ENCODE results near the gene CC2D1A.

The CC2D1A gene

DNA sequence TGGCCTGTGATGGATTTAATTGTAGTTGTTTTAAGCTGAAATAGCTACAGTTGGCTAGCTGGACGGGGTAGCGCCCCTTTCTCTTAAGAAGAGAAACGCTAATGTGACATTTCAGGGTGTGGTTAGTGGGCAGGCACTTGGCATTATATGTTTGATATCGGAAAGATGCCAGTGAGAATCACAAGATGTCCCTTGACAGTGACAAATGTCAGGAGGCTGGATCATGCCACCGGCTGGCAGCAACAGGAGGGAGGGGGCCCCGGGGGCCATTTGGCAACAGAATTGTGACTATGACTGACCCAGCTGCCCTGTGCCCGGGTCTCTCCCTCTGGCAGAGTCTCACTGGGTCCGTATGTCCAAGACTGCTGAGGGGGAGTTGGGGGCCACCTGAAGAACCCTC lies 51.0 kb downstream of the CC2D1A start:
- H3K4me3 ChIP-seq (replicated peaks; ENCODE audit: low read depth, low read length): no peak overlapping the region
- DNase-seq (ENCODE audit: low read depth): no peak
- TF ChIP-seq, protein P1, sequence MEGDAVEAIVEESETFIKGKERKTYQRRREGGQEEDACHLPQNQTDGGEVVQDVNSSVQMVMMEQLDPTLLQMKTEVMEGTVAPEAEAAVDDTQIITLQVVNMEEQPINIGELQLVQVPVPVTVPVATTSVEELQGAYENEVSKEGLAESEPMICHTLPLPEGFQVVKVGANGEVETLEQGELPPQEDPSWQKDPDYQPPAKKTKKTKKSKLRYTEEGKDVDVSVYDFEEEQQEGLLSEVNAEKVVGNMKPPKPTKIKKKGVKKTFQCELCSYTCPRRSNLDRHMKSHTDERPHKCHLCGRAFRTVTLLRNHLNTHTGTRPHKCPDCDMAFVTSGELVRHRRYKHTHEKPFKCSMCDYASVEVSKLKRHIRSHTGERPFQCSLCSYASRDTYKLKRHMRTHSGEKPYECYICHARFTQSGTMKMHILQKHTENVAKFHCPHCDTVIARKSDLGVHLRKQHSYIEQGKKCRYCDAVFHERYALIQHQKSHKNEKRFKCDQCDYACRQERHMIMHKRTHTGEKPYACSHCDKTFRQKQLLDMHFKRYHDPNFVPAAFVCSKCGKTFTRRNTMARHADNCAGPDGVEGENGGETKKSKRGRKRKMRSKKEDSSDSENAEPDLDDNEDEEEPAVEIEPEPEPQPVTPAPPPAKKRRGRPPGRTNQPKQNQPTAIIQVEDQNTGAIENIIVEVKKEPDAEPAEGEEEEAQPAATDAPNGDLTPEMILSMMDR (IDR thresholded peaks at IDR 0.05; ENCODE audit: low read length, missing control alignments): no peak

DNA sequence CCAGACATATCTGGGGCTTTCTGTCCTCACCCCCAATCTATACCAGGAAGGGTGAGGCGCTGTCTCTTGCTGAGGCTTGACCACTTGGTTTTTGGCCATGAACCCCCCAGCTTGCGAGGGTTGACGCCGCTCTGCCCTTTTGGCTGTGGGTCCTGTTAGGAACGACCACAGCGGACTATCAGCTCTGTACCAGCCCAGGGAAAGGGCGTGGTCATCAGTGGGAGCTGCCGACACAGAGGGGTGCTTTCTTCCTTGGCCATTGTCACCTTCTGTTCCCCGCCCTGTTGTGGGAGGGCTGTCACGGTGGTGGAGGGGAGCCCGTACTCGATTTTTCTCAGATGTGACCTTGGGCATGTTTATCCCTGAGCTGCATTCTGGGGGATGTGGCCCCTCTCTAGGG lies 52.0 kb downstream of the CC2D1A start:
- TF ChIP-seq, protein P1 (IDR thresholded peaks at IDR 0.05; ENCODE audit: low read length, missing control alignments): no peak
- H3K4me3 ChIP-seq (replicated peaks; ENCODE audit: low read depth, low read length): no peak overlapping the region
- no peak for DNase-seq (ENCODE audit: low read depth)

DNA sequence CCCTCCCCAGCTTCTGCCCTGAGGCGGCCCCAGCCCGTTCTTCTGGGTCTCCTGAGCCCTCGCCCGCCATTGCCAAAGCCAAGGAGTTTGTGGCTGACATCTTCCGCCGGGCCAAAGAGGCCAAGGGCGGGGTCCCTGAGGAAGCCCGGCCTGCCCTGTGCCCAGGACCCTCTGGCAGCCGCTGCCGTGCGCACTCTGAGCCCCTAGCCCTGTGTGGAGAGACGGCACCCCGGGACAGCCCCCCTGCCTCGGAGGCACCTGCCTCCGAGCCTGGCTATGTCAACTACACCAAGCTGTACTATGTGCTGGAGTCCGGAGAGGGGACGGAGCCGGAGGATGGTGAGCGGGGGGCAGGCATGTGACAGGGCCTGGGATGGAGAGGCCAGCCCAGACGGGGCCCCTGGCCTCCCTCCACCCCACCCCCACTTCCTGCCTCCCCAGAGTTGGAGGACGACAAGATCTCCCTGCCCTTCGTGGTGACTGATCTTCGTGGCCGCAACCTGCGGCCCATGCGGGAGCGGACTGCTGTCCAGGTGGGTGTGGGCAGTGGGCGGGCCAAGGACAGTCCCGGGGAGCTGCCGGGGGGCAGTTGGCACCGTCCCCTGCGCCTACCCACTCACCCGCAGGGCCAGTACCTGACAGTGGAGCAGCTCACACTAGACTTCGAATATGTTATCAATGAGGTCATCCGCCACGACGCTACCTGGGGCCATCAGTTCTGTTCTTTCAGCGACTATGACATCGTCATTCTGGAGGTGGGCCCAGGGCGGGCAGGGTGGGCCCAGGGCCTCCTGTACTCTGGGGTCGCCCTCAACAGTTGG lies 53.4 kb downstream of the CC2D1A start:
- no peak for DNase-seq (ENCODE audit: low read depth)
- H3K4me3 ChIP-seq (replicated peaks; ENCODE audit: low read depth, low read length): no peak overlapping the region
- TF ChIP-seq, protein P1 (IDR thresholded peaks at IDR 0.05; ENCODE audit: low read length, missing control alignments): no peak

DNA sequence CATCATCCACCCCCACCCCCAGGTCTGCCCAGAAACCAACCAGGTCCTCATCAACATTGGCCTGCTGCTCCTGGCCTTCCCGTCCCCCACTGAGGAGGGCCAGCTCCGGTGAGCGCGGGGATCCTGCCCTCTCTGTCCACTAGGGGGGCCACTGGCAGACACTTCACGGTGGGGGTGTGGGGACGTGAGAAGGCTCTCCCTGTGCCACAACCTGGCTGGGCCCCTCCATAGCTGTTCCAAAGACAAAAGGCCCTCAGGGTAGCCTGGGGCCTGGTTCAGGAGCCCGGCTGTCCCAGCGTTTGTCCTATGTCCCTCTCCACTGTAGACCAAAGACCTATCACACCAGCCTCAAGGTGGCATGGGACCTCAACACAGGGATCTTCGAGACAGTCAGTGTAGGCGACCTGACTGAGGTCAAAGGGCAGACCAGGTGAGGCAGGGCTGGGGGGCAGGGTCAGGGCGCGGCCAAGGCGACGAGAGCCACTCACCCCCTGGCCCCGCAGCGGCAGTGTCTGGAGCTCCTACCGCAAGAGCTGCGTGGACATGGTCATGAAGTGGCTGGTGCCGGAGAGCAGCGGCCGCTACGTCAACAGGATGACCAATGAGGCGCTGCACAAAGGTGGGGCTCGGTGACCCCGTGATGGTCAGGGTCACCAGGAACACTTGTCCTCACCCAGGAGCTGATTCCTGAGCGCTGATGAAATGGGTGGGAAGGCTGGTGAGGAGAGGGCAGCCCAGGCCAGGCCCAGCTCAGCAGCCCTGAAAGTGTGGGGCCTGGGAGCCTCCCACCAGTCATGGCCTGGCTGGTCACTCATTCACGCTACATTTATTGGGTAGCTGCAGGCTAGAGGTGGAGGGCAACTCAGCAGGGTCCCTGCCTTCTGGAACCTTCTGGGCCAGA lies 54.2 kb downstream of the CC2D1A start:
- no peak for DNase-seq (ENCODE audit: low read depth)
- TF ChIP-seq, protein P1 (IDR thresholded peaks at IDR 0.05; ENCODE audit: low read length, missing control alignments): peak; percentile 22
- H3K4me3 ChIP-seq (replicated peaks; ENCODE audit: low read depth, low read length): no peak overlapping the region

DNA sequence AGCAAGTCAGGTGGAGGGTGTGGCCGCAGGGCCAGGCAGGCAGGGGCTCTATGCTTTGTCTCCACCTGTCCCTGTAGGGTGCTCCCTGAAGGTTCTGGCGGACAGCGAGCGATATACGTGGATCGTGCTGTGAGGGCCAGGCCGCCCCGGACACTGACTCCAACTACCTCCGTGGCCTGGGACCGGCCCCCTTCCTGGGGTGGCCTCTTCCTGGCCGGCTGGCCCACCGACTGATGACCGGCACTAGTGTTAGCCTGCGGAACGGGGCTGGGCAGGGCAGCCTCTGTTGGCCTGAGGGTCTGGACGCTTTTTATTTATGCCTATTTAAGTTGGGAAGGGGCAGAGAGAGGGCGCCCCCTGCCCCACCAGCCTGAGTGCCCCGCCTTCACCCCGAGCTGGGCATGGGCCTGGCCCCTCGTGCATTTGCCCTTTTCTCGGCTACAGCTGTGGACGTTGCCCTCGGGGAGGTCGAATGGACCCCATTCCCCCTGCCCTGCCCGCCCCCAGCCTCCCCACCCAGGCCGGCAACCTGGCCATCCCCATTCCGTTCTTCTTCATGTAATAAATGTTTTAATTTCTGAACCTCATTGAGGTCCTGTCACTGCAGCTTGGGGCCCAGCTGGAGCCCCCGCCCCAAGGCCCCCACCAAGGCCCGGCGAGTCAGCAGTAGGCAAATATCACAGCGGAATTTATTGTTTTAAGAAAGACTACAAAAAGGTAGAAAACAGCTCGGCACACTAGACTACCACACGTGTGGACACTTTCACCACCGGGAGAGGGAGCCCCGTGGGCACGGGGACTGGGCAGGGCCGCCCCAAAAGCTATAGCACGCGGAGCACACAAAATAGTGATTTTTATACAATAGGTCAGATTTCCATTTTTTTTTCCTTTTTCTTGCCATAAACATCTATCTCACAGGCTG lies 55.1 kb downstream of the CC2D1A start:
- no peak for DNase-seq (ENCODE audit: low read depth)
- no peak overlapping the region for H3K4me3 ChIP-seq (replicated peaks; ENCODE audit: low read depth, low read length)

More for the DNA sequence above, 55.1 kb downstream of the CC2D1A start:
- TF ChIP-seq, protein P1 (IDR thresholded peaks at IDR 0.05; ENCODE audit: low read length, missing control alignments): no peak

All from fibroblast of pulmonary artery (primary cell).